HL-60/S4 treated with phorbol 12-myristate 13-acetate at 8.2 ng/mL for 4 days and 3 days (cell line): ENCODE measurements around the gene SOX3.

Experiments
- in situ Hi-C: fragments of 300-500 bp; cut with MboI; formaldehyde crosslinking; loops from 2 replicates; pipeline ENCODE4 v1.15.0; 2022; ENCODE audit warnings: low sequenced_read_pairs

Gene SOX3

DNA sequence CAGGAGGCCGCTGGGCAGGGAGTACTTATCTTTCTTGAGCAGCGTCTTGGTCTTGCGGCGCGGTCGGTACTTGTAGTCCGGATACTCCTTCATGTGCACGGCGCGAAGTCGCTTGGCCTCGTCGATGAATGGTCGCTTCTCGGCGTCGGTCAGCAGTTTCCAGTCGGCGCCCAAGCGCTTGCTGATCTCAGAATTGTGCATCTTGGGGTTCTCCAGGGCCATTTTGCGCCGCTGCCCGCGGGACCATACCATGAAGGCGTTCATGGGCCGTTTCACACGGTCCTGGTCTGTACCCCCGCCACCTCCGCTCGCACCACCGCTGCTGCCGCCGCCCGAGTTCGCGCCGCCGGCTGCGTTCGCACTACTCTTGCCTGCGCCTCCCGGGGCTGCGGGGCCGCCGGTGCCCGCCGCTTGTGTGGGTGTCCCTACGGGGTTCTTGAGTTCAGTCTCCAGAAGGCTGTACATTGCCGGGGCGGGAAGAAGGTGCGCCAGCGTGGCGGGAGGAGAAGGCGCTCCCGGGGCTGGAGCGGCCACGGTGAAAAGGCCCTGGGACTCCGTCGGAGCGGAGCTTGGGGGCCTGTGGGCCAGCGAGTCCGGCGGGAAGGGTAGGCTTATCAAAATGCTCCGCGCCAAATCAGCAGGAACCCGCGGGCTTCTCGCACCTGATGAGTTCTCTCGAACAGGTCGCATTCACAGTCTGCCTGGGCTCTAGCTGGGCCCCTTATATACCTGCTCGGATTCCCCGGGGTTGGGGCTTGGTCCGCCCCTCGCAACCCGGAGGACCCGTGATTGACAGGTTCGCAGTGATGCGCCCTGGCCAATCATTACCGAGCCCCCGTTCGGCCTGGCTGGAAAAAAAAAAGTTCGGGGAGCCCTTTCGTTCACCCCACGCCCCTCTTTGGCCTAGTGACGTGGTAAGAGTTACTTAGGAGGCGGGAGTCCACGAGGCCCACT, at the start of gene SOX3:
SOX3 (minus strand) TSS at position 699 of the 954 bp plus-strand sequence; CDS start at position 690, 9 bp downstream.
- in situ Hi-C loops = no loop called here

DNA sequence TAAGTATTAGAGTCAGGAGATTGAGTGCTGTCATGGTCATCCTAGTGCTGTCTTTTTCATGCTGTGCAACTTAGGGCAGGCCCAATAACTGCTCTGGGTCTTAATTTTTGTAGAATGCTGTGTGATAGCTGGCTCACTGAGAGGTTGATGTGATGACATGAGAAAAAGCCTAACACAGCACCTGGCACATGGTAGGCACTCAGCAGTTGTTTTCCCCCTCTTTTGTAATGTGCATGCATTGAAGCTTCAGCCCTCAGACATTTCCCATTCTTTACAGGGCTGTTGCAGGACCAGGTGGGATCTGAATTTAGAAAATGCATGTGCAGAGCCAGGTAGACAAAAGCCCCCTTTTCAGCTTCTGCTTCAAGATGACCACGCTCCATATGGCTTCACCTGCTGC, 44.1 kb upstream of the SOX3 start:
- in situ Hi-C loops = no loop called here

DNA sequence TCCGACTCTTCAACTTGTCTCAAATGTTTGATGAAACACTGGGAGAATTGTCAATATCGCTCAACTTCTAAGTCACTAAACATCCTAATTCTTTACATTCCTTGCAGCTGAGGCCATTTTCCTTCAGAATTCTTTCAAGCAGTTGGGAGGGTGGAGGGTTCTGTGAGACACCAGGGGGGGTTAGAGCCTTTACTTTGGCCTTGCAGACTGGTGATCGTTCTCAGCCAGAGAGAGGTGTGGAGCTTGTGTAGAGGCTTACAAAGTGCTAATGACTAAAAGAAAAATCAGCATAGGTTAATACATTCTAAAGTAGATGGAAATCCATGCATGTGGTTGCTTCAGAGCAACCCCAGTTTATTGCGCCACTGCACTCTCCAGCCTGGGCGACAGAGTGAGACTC, 21.3 kb upstream of the SOX3 start:
- in situ Hi-C loops = no loop called here

DNA sequence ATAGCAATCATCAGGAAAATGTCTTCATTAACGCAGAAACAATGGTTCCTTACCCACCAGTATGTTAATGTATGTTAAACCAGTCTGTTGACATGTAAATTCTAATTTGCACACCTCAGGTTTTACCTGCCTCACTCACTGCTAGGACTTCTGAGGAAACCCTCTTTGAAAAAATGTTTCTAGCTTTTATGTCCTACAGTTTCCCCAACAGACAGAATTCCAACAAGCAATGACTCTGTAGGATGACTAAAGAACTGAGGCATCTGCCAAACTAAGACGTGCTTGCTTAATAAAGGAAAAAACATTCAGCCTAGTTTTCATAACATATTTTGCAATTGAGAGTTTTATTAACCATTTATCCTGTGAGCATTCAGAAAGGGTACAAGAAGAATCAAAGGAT, 20.6 kb upstream of the SOX3 start:
- in situ Hi-C loops = no loop called here

DNA sequence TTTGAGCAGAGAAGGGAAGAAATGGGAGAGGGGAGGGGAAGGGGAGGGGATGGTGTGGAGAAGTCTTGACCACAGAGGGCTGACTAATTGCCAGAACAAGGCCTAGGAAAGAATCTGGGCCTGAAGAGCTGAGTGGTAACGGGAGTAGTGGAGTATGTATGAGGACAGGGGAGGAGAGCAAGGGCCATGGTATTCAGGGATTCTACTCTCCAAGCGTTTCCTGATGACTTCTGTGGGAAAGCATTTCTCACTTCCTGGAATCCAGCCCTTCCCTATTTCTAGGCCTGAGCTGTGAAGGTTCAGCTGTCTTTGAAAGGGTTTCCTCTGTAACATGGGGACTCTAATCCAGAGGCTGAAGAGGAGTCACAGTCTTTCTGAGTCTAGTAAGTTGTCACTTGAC, 19.7 kb upstream of the SOX3 start:
- in situ Hi-C loops = no loop called here

DNA sequence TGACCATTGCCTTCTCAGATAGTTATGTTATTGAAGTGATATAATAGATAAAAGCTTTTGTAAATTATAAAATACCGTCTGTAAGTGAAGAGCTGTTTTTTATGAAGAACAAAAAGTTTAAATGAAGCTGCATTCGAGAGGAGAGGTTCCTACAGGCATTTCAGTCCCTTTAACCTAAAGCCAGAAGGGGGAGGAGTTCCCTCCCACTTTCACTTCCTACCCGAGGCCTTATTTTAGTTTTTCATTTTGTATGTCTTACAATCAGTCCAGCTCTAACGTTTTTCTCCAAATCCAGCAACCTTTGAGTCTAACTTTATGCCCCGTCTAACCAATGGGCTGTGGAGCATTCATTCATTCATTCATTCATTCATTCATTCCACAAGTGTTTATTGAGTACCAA, 16.5 kb upstream of the SOX3 start:
- in situ Hi-C loops = no loop called here

DNA sequence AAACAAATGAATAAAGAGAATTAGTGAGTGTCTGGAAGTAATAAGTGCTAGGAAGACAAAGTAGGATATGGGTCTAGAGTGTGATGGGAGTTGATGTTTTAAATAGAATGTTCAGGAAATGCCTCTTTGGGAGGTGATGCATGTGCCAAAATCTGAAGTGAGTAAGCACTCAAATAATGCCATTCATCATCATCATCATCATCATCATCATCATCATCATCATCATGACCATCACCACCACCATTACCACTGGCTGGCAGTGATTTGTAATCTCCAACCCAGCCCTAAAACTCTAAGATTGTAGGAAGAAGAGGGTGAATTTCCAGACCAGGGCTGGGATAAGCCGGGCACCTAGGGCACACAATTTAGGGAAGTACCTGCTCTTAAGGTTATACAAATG, 9.7 kb upstream of the SOX3 start:
- in situ Hi-C loops = no loop called here

DNA sequence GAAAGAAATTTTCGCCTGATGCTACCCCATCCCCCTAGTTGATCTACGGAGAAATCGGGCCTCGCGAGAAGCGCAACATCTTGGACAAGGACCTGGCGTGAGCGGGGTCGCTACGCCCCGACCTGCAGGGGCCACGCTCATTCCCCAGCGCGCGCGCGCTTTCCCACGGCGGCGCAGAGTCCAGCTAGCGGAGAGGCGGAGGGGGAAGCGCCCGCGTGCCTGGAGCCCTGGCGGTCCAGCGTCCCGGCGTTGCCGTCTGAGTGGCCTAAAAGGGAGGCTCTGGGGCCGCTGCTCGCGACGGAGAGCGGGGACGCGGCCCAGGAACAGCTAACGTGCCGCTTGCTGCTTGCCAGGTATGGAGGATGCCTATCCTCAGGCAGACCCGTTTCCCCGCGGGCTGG, 6.0 kb upstream of the SOX3 start:
- in situ Hi-C loops = no loop called here

DNA sequence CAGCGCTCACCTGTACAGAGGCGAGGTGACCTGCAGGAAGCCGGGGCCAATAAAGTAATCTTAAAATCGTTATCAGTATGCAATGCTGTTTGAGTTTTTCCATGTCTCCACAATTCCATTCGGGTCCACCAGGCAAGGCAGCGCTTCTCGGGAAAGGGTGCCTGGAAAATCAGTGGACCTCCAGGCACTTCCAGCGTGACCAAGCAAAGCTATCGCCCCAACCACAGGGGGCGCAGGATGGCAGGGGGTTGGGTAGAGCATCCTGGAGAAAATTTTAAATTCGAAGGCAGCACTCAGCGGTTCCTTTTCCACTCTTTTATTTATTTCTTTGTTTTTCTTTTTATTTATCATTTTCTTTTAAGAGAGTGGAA, 5.4 kb upstream of the SOX3 start:
- in situ Hi-C loops = no loop called here

DNA sequence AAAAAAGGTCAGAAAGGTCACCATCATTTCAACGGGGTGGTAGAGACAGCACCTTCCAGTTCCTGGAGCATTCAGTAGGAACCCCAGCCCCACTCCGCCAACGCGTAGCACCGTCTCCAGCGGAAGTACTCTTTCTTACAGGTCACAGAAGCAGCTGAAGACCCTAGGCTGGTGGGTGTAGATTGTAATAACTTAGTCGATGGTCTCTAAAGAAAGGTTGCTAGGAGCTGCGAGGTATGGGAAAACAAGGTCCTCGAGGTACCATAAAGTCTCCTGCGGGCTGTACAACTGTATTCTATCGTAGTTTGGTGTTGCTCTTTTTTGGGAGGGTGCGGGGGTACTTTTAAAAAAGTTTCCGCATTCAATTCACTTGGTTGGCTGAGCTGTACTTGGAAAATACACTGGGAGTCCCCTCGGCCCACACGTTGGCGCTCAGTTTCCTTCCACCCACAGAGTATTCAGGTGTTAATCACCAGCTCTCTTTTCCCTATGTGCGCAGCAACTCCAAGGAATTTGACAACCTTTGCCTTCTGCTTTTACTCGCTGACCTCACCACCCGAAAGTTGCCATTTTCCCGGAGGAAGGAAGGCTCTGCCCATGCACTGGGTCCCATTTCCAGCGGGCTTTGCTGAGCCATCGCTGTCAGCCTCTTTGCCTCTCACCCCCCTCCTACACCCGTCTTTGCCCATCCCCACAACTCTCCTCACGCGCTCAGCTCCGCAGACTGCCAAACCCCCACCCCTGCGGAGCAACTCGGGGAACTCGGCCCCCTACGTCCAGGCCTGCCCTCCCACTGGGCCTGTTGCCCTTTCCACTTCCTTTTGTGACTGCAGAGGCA, 4.8 kb upstream of the SOX3 start:
- in situ Hi-C loops = no loop called here

DNA sequence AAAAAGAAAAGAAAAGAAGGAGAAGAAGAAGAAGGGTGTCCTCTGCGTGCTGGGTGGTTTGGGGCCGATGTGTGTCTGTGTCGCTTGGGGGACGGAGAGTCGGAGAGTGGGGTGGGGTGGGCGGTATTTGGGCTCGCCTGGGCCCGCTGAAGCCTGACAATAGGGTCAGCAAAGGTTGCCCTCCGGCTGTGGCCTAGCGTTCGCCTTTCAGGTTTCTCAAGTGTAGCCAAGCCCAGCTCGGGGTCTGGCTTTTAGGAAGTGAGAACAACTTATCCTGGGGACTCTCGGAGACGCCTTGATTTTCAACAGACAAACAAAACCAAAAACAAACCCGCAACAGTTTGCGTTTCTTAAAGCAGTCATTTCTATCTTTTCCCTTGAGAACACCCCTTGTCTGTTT, 4.1 kb upstream of the SOX3 start:
- in situ Hi-C loops = no loop called here

DNA sequence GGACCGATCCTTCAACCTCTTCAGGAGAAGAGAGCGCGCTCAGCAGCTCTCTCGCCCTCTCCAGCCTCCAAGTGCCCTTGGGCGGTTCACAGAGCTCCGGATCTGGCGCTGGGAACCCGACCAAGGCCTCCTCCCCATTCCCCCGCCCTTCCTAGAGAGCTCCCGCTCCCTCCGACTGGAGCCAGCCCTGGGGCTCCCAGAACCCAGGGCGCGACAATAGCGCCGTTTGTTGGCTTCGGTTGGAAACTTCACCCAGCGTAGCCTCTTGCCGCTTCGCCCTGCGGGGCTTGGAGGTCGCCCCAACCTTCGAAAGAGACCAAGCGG, 3.1 kb upstream of the SOX3 start:
- in situ Hi-C loops = no loop called here

DNA sequence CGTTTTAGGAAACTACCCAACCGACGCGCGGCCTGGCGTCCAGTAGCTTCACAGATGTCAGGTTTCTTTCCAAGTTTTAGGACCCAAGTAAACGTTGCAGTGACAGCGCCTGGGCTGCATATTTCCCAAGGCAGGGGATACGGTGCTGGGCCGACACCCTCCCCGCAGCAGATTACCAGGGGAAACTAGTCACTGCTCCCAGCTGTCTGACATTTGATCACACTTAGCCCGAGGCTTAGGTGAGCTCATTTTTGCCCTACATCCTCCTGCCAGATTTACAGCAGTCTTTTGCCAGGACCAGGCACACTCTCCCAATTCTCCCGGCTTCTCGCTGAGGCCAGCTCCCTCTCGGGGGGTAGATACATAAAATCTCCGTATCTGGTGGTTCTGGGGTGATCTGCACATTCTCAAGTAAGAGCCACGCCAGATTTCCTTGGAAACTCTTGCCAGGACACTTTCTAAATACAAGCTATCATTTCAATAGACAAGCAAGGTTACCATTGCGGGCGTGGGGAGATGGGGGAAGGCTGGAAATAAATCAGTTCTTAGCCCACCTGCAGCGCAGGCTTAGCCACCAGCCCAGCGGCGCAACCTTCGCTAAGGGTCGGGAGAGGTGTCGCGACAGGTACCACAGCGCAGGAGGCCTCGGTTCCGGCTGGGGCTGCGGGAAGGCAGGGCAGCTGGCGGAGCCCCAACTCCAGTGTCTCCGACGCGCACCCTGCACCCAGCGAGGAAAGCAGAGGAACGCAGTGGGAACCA, 2.5 kb upstream of the SOX3 start:
- in situ Hi-C loops = no loop called here

DNA sequence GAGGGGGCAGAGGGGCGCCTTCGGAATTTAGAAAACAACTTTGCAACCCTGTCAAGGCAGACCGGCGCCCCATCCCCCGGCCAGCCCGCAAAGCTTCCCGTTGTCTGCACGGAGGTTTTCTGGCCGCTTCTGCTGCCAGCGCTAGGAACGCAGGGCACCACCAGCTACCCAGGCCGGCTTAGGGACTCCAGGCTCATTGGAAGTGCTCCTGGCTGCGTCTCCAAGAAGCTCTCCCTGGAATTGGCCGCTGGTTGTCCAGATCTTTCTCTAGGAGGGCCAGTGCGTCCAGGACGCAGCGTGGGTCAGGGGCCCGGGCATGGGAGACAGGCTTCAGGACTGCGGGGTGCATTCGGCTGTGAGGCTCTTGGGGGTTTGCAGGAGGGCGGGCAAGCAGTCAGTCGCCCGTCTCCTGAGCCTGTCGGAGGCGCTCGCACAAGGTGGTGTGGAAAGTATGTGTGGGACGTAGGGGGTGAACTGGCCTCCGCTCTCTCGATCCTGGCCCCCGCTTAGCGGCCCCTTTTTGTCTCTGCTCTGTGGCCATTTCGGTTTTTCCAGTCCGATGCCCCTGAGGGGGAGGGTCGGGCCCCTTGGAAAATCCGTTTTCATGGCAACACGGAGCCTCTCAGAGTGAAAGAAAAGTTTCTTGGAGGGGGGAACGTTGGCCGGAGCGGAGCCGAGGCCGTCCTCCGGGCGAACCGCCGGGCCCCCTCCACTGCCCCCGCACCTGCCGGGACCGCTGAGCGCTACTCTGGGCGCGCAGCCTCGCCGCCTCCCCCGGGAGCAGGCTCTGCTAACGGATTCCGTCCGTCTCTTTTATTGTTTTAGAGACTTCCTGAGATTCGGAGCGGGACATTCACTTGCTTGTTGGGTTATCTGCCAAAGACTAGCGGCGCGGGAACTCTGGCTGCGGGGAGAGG, 810 bp upstream of the SOX3 start:
- in situ Hi-C loops = no loop called here

DNA sequence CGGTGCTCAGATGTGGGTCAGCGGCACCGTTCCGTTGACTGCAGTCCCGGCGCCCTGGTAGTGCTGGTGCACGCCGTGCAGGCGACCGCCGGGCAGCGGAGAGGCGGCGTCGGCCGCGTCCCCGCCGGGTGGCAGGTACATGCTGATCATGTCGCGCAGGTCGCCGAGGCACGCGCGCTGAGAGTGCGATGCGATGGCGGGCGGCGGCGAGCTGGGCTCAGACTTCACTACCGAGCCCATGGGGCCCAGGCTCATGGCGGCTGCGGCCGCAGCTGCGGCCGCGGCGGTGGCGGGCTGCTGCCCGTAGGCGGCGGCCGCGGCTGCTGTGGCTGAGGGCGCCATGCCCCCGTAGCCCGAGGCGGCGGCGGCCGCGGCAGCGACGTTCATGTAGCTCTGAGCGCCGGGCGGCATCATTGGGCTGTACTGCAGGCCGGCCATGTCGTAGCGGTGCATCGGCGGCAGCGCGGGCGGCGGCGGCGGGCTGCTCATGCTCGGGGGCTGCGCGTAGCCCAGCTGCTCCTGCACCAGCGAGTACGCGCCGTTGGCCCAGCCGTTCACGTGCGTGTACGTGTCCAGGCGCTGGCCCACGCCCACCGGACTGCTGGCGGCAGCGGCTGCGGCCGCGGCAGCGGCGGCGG, 1.0 kb downstream of the SOX3 start:
- in situ Hi-C loops = no loop called here

DNA sequence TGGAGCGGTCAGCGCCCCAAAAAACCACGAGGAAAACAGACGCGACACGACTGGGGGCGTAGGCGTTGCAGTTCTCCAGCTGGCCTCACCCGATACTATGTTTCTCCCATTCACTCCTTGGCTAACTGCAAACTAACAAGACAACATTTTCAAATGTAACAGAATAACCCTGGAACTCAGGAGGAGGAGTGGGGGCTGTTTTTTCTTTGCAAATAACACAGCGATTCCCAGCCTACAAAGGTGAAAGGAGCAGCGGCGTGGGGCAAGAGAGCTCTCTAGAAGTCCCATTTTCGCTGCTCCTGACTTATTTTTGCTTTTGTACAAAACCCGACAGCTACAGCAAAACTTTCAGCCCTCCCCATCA, 1.6 kb downstream of the SOX3 start:
- in situ Hi-C loops = no loop called here

DNA sequence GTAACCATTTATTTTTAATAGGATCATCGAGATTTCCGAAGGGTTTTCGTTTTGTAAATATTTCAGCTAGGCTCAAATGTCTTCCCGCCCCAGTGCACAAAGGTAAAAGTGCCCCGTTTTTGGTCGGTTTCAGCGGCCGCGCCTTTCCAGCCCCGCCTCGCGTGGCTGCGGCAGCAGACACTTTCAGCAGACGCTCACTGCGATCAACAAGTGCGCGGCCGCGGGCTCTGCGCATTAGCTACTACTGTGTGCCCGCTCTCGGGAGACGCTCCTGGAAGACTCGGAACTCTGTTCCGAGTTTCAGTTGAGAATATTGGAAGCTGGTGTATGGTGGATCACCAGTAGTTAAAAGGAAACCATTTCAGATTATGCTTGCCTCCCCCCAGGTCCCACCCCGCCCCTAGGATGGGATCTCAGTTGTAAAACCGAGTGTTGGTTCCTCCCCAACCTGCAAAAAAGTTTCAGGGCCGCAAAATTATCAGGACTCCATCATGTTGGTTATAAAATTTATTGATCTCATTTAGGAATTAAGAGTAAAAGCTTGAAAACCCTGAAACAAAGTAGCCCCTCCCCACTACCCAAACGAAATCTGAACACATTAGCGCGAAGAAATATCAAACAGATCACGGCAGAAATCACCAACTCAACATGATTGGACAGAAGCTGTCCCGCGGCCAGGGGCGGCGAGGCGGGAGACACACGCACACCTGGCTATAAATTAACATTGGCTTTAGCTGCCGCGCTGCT, 2.2 kb downstream of the SOX3 start:
- in situ Hi-C loops = no loop called here

DNA sequence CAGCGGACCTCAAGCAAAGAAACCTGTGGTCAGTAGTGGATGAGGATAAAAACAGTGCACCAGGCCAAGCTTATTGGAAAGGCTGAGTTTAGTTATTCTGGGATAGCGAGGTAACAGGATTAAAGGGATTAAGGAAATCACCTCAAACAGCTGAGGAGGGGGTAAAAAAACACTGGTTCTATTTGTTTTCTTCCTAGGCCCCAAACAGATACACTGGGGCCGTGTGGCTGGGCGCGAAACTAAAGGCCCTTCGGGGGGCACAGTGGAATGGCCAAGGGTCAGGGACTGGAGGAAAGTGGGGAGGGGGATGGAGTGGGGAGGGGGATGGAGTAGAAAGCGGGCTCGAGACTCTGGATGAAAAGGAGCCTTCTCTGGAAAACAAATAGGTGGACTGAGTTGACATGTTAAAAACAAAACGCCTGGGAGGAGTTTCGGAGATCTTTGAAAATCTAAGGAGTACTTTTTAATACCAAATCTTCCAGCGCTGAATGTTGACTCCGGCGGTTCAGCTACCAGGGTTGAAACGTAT, 2.9 kb downstream of the SOX3 start:
- in situ Hi-C loops = no loop called here

DNA sequence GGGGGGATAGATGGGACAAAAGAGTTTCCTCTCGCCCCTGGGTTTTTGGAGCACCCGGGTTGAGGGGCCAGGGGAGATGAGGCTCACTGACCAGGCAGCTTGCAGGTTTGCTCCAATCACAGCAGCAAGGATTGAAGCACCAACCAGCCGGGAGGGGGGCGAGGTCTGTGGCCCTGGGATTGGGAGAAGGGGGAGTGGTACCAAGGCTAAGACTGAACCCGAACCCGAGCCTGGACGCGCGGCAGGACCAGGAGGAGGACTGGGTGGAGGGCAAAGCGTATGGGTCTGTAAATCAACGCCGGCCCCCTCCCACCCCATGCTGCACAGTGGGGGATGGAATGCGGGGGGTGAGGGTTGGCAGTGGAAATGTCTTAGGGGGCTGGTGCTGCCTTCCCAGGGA, 3.5 kb downstream of the SOX3 start:
- in situ Hi-C loops = no loop called here
